A549 (cell line): ENCODE measurements around the gene COX4I1. TPM values are rescaled to one million over a fixed set of nuclear protein-coding genes. Genes with fewer than 3 reads are reported as not detected.

ENCODE experiments used
- ATAC-seq, 2 experiments: fragments of 200-7000 bp in 1 of 2; fragments of >200 bp in 1 of 2; cut with Nextera tagmentation in 1 of 2; cut with Tn5 transposase in 1 of 2; 3 replicates each; pipeline versions ENCODE4 v1.8.0 to v1.9.1; 2018 to 2020; ENCODE audit warnings: mild to moderate bottlenecking in 1 of 2, moderate library complexity in 1 of 2
- CTCF ChIA-PET: fragments of 300-600 bp; sonication (Branson Sonifier 250); formaldehyde crosslinking; extraction: SDS; loops from one replicate; lab custom pipeline; 2021; ENCODE audit warnings: antibody characterized with exemption, inconsistent platforms; lab: Yijun Ruan, JAX
- POLR2A ChIA-PET: fragments of 350-600 bp; formaldehyde crosslinking; extraction: SDS; loops from one replicate; lab custom pipeline; 2021; ENCODE audit warnings: antibody characterized with exemption, inconsistent platforms; lab: Yijun Ruan, JAX
- DNase-seq, 2 experiments: peaks; one replicate each; pipeline versions ENCODE4 v3.0.0 to v3.0.0-alpha.2; 2011 to 2016; ENCODE audit warnings: low read depth in 1 of 2, low spot score in 1 of 2
- FAIRE-seq: peaks from 2 replicates; lab custom pipeline; 2011; peaks lifted over from hg19 to GRCh38; lab: Jason Lieb, UNC
- H3K27ac ChIP-seq, 2 experiments: fragments of >200 bp; sonication (Bioruptor Twin); formaldehyde crosslinking; 3 replicates each; pipeline ENCODE4 v1.5.1; 2016 to 2017
- H3K4me1 ChIP-seq: fragments of >200 bp; sonication (Bioruptor Twin); formaldehyde crosslinking; 3 replicates; pipeline ENCODE4 v1.6.1; 2016
- H3K4me2 ChIP-seq: fragments of >200 bp; sonication (Bioruptor Twin); formaldehyde crosslinking; 3 replicates; pipeline ENCODE4 v1.6.1; 2016
- H3K4me3 ChIP-seq: fragments of >200 bp; sonication (Bioruptor Twin); formaldehyde crosslinking; 3 replicates; pipeline ENCODE4 v1.5.1; 2016
- H3K9me3 ChIP-seq: fragments of >200 bp; sonication (Bioruptor Twin); formaldehyde crosslinking; 3 replicates; pipeline ENCODE4 v1.6.1; 2016
- CBX8 ChIP-seq: fragments of 200-600 bp; sonication (generic); IDR thresholded peaks from 2 replicates; pipeline ENCODE4 v1.6.1; 2016
- CHD2 ChIP-seq: fragments of 150-350 bp; IDR thresholded peaks from 2 replicates; pipeline ENCODE4 v1.6.1; 2014; ENCODE audit warnings: low read length; ENCODE audit not compliant: partially characterized antibody
- EHMT2 ChIP-seq: fragments of 200-600 bp; sonication (generic); IDR thresholded peaks from 2 replicates; pipeline ENCODE4 v1.6.1; 2016; ENCODE audit warnings: antibody characterized with exemption, low read depth, mild to moderate bottlenecking, moderate library complexity
- EP300 ChIP-seq, 2 experiments: fragments of >200 bp; sonication (Bioruptor Twin); formaldehyde crosslinking; IDR thresholded peaks; 2 replicates in 1 of 2; 3 replicates in 1 of 2; pipeline ENCODE4 v1.6.1; 2016 to 2017
- FOSL2 ChIP-seq, 2 experiments: fragments of 450-650 bp in 1 of 2; fragments of >200 bp in 1 of 2; sonication (Bioruptor Twin) in 1 of 2; formaldehyde crosslinking; IDR thresholded peaks; 2 replicates each; pipeline versions ENCODE4 v1.5.0 to v1.6.1; 2016 to 2020; ENCODE audit warnings: mild to moderate bottlenecking in 1 of 2, moderate library complexity in 1 of 2
- FOXS1 ChIP-seq: fragments of 250-450 bp; sonication (Bioruptor Pico); IDR thresholded peaks from 2 replicates; pipeline ENCODE4 v1.5.0; 2020; ENCODE audit warnings: mild to moderate bottlenecking, moderate library complexity
- GATA3 ChIP-seq: IDR thresholded peaks from 2 replicates; pipeline ENCODE4 v1.6.1; 2012; ENCODE audit warnings: borderline replicate concordance
- HEYL ChIP-seq: fragments of 250-450 bp; sonication (Bioruptor Pico); IDR thresholded peaks from 2 replicates; pipeline ENCODE4 v1.8.0; 2021; ENCODE audit warnings: mild to moderate bottlenecking, moderate library complexity
- HOXA7 ChIP-seq: fragments of 250-450 bp; sonication (Bioruptor Pico); IDR thresholded peaks from 2 replicates; pipeline ENCODE4 v1.5.0; 2020; ENCODE audit warnings: mild to moderate bottlenecking, moderate library complexity
- HOXB13 ChIP-seq: fragments of 250-450 bp; sonication (Bioruptor Pico); IDR thresholded peaks from 2 replicates; pipeline ENCODE4 v1.5.0; 2020; ENCODE audit warnings: low read depth, mild to moderate bottlenecking, moderate library complexity
- HOXB5 ChIP-seq: fragments of 250-450 bp; sonication (Bioruptor Pico); IDR thresholded peaks from 2 replicates; pipeline ENCODE4 v1.5.0; 2020; ENCODE audit warnings: mild to moderate bottlenecking, moderate library complexity
- JUN ChIP-seq, 2 experiments: fragments of >200 bp; sonication (Bioruptor Twin); formaldehyde crosslinking; IDR thresholded peaks; 2 replicates in 1 of 2; 3 replicates in 1 of 2; pipeline ENCODE4 v1.6.1; 2016 to 2017
- JUNB ChIP-seq: fragments of >200 bp; sonication (Bioruptor Twin); formaldehyde crosslinking; IDR thresholded peaks from 2 replicates; pipeline ENCODE4 v1.6.1; 2016
- KDM1A ChIP-seq: fragments of 200-600 bp; sonication (generic); IDR thresholded peaks from 2 replicates; pipeline ENCODE4 v1.6.1; 2016; ENCODE audit warnings: low read depth, mild to moderate bottlenecking
- KDM5A ChIP-seq: fragments of 200-600 bp; sonication (generic); IDR thresholded peaks from 2 replicates; pipeline ENCODE4 v1.6.1; 2016; ENCODE audit warnings: antibody characterized with exemption, mild to moderate bottlenecking
- MAX ChIP-seq: IDR thresholded peaks from 2 replicates; pipeline ENCODE4 v1.6.1; 2012
- POLR2A ChIP-seq: IDR thresholded peaks from 2 replicates; pipeline ENCODE4 v1.6.1; 2012; ENCODE audit warnings: mild to moderate bottlenecking, low read length
- SREBF2 ChIP-seq: fragments of 450-650 bp; IDR thresholded peaks from 2 replicates; pipeline ENCODE4 v1.6.1; 2014; ENCODE audit warnings: mild to moderate bottlenecking, moderate library complexity
- TFCP2L1 ChIP-seq: fragments of 250-450 bp; sonication (Bioruptor Pico); IDR thresholded peaks from 2 replicates; pipeline ENCODE4 v1.5.0; 2021; ENCODE audit warnings: mild to moderate bottlenecking
- ZNF302 ChIP-seq: fragments of 250-450 bp; sonication (Bioruptor Pico); IDR thresholded peaks from 2 replicates; pipeline ENCODE4 v1.9.0; 2021; ENCODE audit warnings: inconsistent platforms, mild to moderate bottlenecking, moderate library complexity
- WGBS: methylation state at CpG from one replicate; pipeline ENCODE4 v1.1.6; 2017; ENCODE audit errors: missing lambda C conversion rate; 5-methylcytosine and 5-hydroxymethylcytosine counted together
- polyA plus RNA-seq, 4 experiments: library from polyadenylated mRNA; depleted of rRNA in 3 of 4; stranded (reverse); fragments of >200 nt; fragmentation: RNase III in 1 of 4; extraction: RNeasy Plus Mini Kit Qiagen cat#74134 plus additional on column Dnase treatment in 1 of 4; gene quantifications; 2 replicates in 3 of 4; 3 replicates in 1 of 4; pipeline ENCODE4 v1.2.3, GENCODE V29; 2011 to 2017
- TF ChIP-seq, protein P1 (sequence below): fragments of >200 bp; sonication (Bioruptor Twin); formaldehyde crosslinking; IDR thresholded peaks from 3 replicates; pipeline ENCODE4 v1.6.1; 2016
- TF ChIP-seq, protein P2 (sequence below): fragments of 150-350 bp; IDR thresholded peaks from 2 replicates; pipeline ENCODE4 v1.6.1; 2014; ENCODE audit warnings: low read depth, mild to moderate bottlenecking, low read length
- TF ChIP-seq, protein P3 (sequence below): fragments of >200 bp; sonication (Bioruptor Twin); formaldehyde crosslinking; IDR thresholded peaks from 3 replicates; pipeline ENCODE4 v1.5.1; 2016
- TF ChIP-seq, protein P4 (sequence below): IDR thresholded peaks from 2 replicates; pipeline ENCODE4 v1.6.1; 2012

COX4I1 gene
- polyA plus RNA-seq, 2 of the 4 experiments (the other 2 are of a cell fraction) = 783 to 929 TPM

GRCh38 chr16:85774811-85775210 lies 24.7 kb upstream of the COX4I1 start:
- FAIRE-seq (no peak), DNase-seq (no peak), ATAC-seq (no peak)
- H3K4me2 ChIP-seq = no peak overlapping the region
- TF ChIP-seq ZNF302 (CRISPR knock-in tag) (no peak), JUNB (no peak)
- H3K4me1 ChIP-seq = no peaks in the 10 kb centered on the region
- no peak overlapping the region for H3K27ac ChIP-seq
- ChIA-PET CTCF (interaction anchor here (1.5 kb wide), 1 partner anchor 47 kb away, joined by 3 read pairs; no protein-coding TSS in a partner anchor), POLR2A (no interaction called here)
- no peaks in the 10 kb centered on the region for H3K9me3 ChIP-seq
- WGBS = 91% methylated on average over 6 of the region's 8 CpGs
- no peak overlapping the region for H3K4me3 ChIP-seq

DNA sequence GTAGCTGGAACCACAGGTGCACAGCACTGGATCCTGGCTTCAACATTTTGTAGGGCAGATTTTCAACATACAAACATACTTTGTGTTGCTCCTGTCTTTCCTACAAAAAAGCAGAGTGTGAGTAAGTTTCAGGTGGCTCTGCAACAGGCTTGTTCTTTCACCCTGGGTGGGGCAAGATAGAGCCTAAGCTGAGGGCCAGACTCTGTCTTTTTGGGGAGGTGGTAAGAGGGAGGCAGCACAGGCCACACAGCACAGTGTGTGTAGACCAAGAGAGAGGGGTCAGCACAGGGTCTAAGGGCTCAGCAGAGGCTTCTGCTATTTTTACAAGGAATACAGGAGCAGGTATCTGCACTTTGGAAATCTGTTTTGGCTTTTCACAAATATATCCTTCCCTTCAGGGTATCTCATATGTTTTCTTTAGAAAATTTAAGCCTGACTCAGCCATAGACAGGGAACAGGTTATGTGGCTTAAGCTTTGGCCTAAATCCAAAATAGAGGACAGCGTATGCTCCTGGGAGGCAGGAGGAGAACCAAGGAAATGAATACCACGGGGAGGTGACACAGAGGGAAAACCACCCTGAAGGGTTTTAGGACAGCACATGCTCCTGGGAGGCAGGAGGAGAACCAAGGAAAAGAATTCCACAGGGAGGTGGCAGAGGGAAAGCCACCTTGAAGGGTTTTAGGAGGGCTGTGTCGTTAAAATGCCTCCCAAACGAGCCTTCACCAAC lies 21.7 kb upstream of the COX4I1 start:
- no peak overlapping the region for H3K4me2 ChIP-seq
- ATAC-seq = peak in 1 of 2 experiments; percentile 19; a peak in 1 of 6 replicates
- TF ChIP-seq CHD2 (no peak), HOXA7 (CRISPR knock-in tag) (no peak), KDM5A (no peak), FOSL2 (IDR thresholded peaks at IDR 0.05) (no peak), FOSL2 (CRISPR knock-in tag; IDR thresholded peaks at IDR 0.05) (no peak), KDM1A (no peak), EHMT2 (no peak), HEYL (CRISPR knock-in tag) (no peak), CBX8 (no peak), HOXB13 (no peak), SREBF2 (no peak), FOXS1 (no peak), POLR2A (no peak), JUN (IDR thresholded peaks at IDR 0.05) (no peak), MAX (no peak), EP300 (IDR thresholded peaks at IDR 0.05) (no peak)
- TF ChIP-seq, protein P1, sequence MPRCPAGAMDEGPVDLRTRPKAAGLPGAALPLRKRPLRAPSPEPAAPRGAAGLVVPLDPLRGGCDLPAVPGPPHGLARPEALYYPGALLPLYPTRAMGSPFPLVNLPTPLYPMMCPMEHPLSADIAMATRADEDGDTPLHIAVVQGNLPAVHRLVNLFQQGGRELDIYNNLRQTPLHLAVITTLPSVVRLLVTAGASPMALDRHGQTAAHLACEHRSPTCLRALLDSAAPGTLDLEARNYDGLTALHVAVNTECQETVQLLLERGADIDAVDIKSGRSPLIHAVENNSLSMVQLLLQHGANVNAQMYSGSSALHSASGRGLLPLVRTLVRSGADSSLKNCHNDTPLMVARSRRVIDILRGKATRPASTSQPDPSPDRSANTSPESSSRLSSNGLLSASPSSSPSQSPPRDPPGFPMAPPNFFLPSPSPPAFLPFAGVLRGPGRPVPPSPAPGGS = no peak
- TF ChIP-seq, protein P2, sequence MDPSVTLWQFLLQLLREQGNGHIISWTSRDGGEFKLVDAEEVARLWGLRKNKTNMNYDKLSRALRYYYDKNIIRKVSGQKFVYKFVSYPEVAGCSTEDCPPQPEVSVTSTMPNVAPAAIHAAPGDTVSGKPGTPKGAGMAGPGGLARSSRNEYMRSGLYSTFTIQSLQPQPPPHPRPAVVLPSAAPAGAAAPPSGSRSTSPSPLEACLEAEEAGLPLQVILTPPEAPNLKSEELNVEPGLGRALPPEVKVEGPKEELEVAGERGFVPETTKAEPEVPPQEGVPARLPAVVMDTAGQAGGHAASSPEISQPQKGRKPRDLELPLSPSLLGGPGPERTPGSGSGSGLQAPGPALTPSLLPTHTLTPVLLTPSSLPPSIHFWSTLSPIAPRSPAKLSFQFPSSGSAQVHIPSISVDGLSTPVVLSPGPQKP = no peak
- TF ChIP-seq, protein P3, sequence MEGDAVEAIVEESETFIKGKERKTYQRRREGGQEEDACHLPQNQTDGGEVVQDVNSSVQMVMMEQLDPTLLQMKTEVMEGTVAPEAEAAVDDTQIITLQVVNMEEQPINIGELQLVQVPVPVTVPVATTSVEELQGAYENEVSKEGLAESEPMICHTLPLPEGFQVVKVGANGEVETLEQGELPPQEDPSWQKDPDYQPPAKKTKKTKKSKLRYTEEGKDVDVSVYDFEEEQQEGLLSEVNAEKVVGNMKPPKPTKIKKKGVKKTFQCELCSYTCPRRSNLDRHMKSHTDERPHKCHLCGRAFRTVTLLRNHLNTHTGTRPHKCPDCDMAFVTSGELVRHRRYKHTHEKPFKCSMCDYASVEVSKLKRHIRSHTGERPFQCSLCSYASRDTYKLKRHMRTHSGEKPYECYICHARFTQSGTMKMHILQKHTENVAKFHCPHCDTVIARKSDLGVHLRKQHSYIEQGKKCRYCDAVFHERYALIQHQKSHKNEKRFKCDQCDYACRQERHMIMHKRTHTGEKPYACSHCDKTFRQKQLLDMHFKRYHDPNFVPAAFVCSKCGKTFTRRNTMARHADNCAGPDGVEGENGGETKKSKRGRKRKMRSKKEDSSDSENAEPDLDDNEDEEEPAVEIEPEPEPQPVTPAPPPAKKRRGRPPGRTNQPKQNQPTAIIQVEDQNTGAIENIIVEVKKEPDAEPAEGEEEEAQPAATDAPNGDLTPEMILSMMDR = no peak
- TF ChIP-seq, all 56 proteins: peak for 0
- Histone ChIP-seq H3K9me3 (no peaks in the 10 kb centered on the region), H3K4me1 (no peaks in the 10 kb centered on the region), H3K27ac (no peak overlapping the region), H3K4me3 (no peak overlapping the region)
- POLR2A ChIA-PET = interaction anchor here (1.1 kb wide), 1 partner anchor 11 kb away, joined by 3 read pairs; no protein-coding TSS in a partner anchor
- CTCF ChIA-PET = interaction anchor here (0.6 to 2.1 kb wide), 3 partner anchors 8 to 257 kb away, joined by 3 to 4 read pairs (median 4); no protein-coding TSS in a partner anchor
- FAIRE-seq (no peak), DNase-seq (no peak)
- 77% methylated on average over 4 of the region's 4 CpGs for WGBS

GRCh38 chr16:85778873-85779272 lies 20.6 kb upstream of the COX4I1 start:
- CTCF ChIA-PET = interaction anchor here (1.1 to 1.3 kb wide), 3 partner anchors 9 to 42 kb away, joined by 3 to 4 read pairs (median 4); no protein-coding TSS in a partner anchor

More at GRCh38 chr16:85778873-85779272, 20.6 kb upstream of the COX4I1 start:
- no peak overlapping the region for H3K4me3 ChIP-seq
- H3K27ac ChIP-seq = no peak overlapping the region
- FAIRE-seq (no peak), DNase-seq (no peak), ATAC-seq (no peak)
- POLR2A ChIA-PET = no interaction called here
- no peak for TF ChIP-seq HOXA7 (CRISPR knock-in tag)
- TF ChIP-seq, protein P1 = no peak
- TF ChIP-seq, protein P4, sequence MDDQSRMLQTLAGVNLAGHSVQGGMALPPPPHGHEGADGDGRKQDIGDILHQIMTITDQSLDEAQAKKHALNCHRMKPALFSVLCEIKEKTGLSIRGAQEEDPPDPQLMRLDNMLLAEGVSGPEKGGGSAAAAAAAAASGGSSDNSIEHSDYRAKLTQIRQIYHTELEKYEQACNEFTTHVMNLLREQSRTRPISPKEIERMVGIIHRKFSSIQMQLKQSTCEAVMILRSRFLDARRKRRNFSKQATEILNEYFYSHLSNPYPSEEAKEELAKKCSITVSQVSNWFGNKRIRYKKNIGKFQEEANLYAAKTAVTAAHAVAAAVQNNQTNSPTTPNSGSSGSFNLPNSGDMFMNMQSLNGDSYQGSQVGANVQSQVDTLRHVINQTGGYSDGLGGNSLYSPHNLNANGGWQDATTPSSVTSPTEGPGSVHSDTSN = no peak
- TF ChIP-seq HOXB5 (CRISPR knock-in tag) = no peak
- TF ChIP-seq, protein P3 = no peak
- no peak for TF ChIP-seq TFCP2L1 (CRISPR knock-in tag)
- no peak for TF ChIP-seq GATA3
- no peak overlapping the region for H3K4me2 ChIP-seq
- 85% methylated on average over 12 of the region's 12 CpGs for WGBS
- no peaks in the 10 kb centered on the region for H3K4me1 ChIP-seq
- H3K9me3 ChIP-seq = no peaks in the 10 kb centered on the region
